Cardiac muscle cell (in vitro differentiated cells and primary cell): Measurements from ENCODE around the gene GLB1L. TPM values are rescaled to one million over a fixed set of nuclear protein-coding genes. Genes with fewer than 3 reads are reported as not detected.

Source experiments
- DNase-seq, 2 donors: peaks; one replicate each; pipeline versions ENCODE4 v3.0.0 to v3.0.0-alpha.2; 2010 to 2017; ENCODE audit warnings: low read depth in 1 of 2, low spot score in 1 of 2
- H3K27ac ChIP-seq: fragments of 200-600 bp; sonication (generic); 2 replicates; pipeline ENCODE4 v1.5.1; 2016
- H3K27me3 ChIP-seq: fragments of 200-600 bp; sonication (generic); 2 replicates; pipeline ENCODE4 v1.6.0; 2016; ENCODE audit warnings: control low read depth
- H3K36me3 ChIP-seq: fragments of 200-600 bp; sonication (generic); 2 replicates; pipeline ENCODE4 v1.5.1; 2016; ENCODE audit warnings: control low read depth
- H3K4me1 ChIP-seq: fragments of 200-600 bp; sonication (generic); 2 replicates; pipeline ENCODE4 v1.8.1; 2017; ENCODE audit warnings: low read depth, mild to moderate bottlenecking, mixed run types
- H3K4me3 ChIP-seq: fragments of 200-600 bp; sonication (generic); 2 replicates; pipeline ENCODE4 v1.5.1; 2016; ENCODE audit warnings: mild to moderate bottlenecking
- H3K9me3 ChIP-seq: fragments of 200-600 bp; sonication (generic); 2 replicates; pipeline ENCODE4 v1.5.1; 2017; ENCODE audit warnings: low read depth, mild to moderate bottlenecking, control low read depth
- CTCF ChIP-seq: IDR thresholded peaks from 2 replicates; pipeline ENCODE4 v1.5.1; 2012; ENCODE audit warnings: low read depth, mild to moderate bottlenecking, low read length
- polyA plus RNA-seq: library from polyadenylated mRNA; unstranded; fragments of >200 nt; fragmentation: Nextera tagmentation; extraction: Ambion mirVana; gene quantifications from 2 replicates; pipeline ENCODE4 v1.2.1, GENCODE V29; 2016
- total RNA-seq: library from RNA; depleted of rRNA; stranded (reverse); fragments of >200 nt; gene quantifications from 2 replicates; pipeline ENCODE4 v1.2.3, GENCODE V29; 2016

The GLB1L gene
- total and polyA plus RNA-seq, 2 experiments from 2014 or later = 3.3 to 10.4 TPM

- H3K27ac ChIP-seq = peak overlapping the region; percentile 14
These were observed 41.3 kb upstream of the GLB1L start for GRCh38 chr2:219286436-219287115.

GRCh38 chr2:219285894-219286425 lies 40.7 kb upstream of the GLB1L start:
- Histone ChIP-seq H3K36me3 (peaks cover 16% of the 10 kb centered on the region), H3K27ac (no peak overlapping the region), H3K27me3 (no peaks in the 10 kb centered on the region), H3K4me1 (no peaks in the 10 kb centered on the region), H3K9me3 (no peaks in the 10 kb centered on the region), H3K4me3 (no peak overlapping the region)
- peak; percentile 70 to 71 for DNase-seq
- no peak for TF ChIP-seq CTCF

More at GRCh38 chr2:219286436-219287115, 41.3 kb upstream of the GLB1L start:
- H3K27me3 ChIP-seq = no peaks in the 10 kb centered on the region
- no peak for DNase-seq
- H3K36me3 ChIP-seq = peaks cover 13% of the 10 kb centered on the region
- H3K4me3 ChIP-seq = no peak overlapping the region
- no peak for TF ChIP-seq CTCF
- no peaks in the 10 kb centered on the region for H3K9me3 ChIP-seq
- no peaks in the 10 kb centered on the region for H3K4me1 ChIP-seq

GRCh38 chr2:219285373-219285735 lies 40.1 kb upstream of the GLB1L start:
- H3K36me3 ChIP-seq = peaks cover 20% of the 10 kb centered on the region
- no peak overlapping the region for H3K4me3 ChIP-seq
- H3K27ac ChIP-seq = no peak overlapping the region
- no peaks in the 10 kb centered on the region for H3K27me3 ChIP-seq
- H3K4me1 ChIP-seq = no peaks in the 10 kb centered on the region
- H3K9me3 ChIP-seq = no peaks in the 10 kb centered on the region
- DNase-seq = no peak
- TF ChIP-seq CTCF = no peak

- Histone ChIP-seq H3K27ac (no peak overlapping the region), H3K27me3 (no peaks in the 10 kb centered on the region), H3K4me1 (no peaks in the 10 kb centered on the region), H3K36me3 (peaks cover 20% of the 10 kb centered on the region), H3K4me3 (no peak overlapping the region), H3K9me3 (no peaks in the 10 kb centered on the region)
- no peak for DNase-seq
- no peak for TF ChIP-seq CTCF
These were observed 39.5 kb upstream of the GLB1L start for GRCh38 chr2:219284501-219285372.

GRCh38 chr2:219282943-219283581 lies 37.8 kb upstream of the GLB1L start:
- H3K4me3 ChIP-seq = no peak overlapping the region
- H3K36me3 ChIP-seq = peaks cover 20% of the 10 kb centered on the region
- no peaks in the 10 kb centered on the region for H3K9me3 ChIP-seq
- peaks cover 8% of the 10 kb centered on the region for H3K4me1 ChIP-seq
- no peak for TF ChIP-seq CTCF
- H3K27me3 ChIP-seq = no peaks in the 10 kb centered on the region
- H3K27ac ChIP-seq = no peak overlapping the region
- DNase-seq = no peak
